ENCODE data around the gene DEFB113. TPM values are rescaled to one million over a fixed set of nuclear protein-coding genes. Genes with fewer than 3 reads are reported as not detected.

The DEFB113 gene
- total and polyA plus RNA-seq, 9 donors: not detected

Other genes with a start within 250 kb of the DEFB113 start
- 0.04 TPM for gene CRISP3, start 225.2 kb downstream of the DEFB113 start, total RNA-seq
- under 1 TPM in 7 of 8 donors, not detected in 1; 0.12 to 0.43 (median 0.28) TPM for gene CRISP3, start 225.2 kb downstream of the DEFB113 start, polyA plus RNA-seq (ENCODE audit: insufficient read depth in 1 of 8, insufficient read length in 8 of 8, low replicate concordance in 1 of 8)
- not detected for gene PGK2, start 182.3 kb downstream of the DEFB113 start, total RNA-seq
- gene PGK2, start 182.3 kb downstream of the DEFB113 start, polyA plus RNA-seq (ENCODE audit: insufficient read depth in 1 of 8, insufficient read length in 8 of 8, low replicate concordance in 1 of 8): not detected
- gene CRISP1, start 103.1 kb downstream of the DEFB113 start, total RNA-seq: not detected
- under 1 TPM in 1 of 8 donors, not detected in 7; 0.50 TPM for gene CRISP1, start 103.1 kb downstream of the DEFB113 start, polyA plus RNA-seq (ENCODE audit: insufficient read depth in 1 of 8, insufficient read length in 8 of 8, low replicate concordance in 1 of 8)
- gene DEFB114, start 5.5 kb downstream of the DEFB113 start, total RNA-seq: not detected
- not detected for gene DEFB114, start 5.5 kb downstream of the DEFB113 start, polyA plus RNA-seq (ENCODE audit: insufficient read depth in 1 of 8, insufficient read length in 8 of 8, low replicate concordance in 1 of 8)
- gene DEFB110, start 52.4 kb upstream of the DEFB113 start, total RNA-seq: not detected
- gene DEFB110, start 52.4 kb upstream of the DEFB113 start, polyA plus RNA-seq (ENCODE audit: insufficient read depth in 1 of 8, insufficient read length in 8 of 8, low replicate concordance in 1 of 8): not detected
- not detected for gene DEFB112, start 80.3 kb upstream of the DEFB113 start, total RNA-seq
- gene DEFB112, start 80.3 kb upstream of the DEFB113 start, polyA plus RNA-seq (ENCODE audit: insufficient read depth in 1 of 8, insufficient read length in 8 of 8, low replicate concordance in 1 of 8): not detected